Mammary epithelial cell (primary cell): ENCODE measurements around the gene IGSF21.

ENCODE experiments used
- CTCF ChIP-seq, 2 donors: IDR thresholded peaks in 1 of 2; conservative IDR thresholded peaks in 1 of 2; 2 replicates each; pipeline ENCODE4 v1.5.1; 2011 to 2012; ENCODE audit warnings: inconsistent platforms in 2 of 2, low read length in 2 of 2, mild to moderate bottlenecking in 2 of 2, control low read depth in 1 of 2, low read depth in 1 of 2; ENCODE audit not compliant: insufficient read depth in 1 of 2; ENCODE audit errors: extremely low read depth in 1 of 2
- EZH2 ChIP-seq: IDR thresholded peaks from 2 replicates; pipeline ENCODE4 v1.6.1; 2012; ENCODE audit warnings: low read length, inconsistent platforms, borderline replicate concordance

GRCh38 chr1:18327650-18328049 lies 220.1 kb downstream of the IGSF21 start:
- no peak for TF ChIP-seq EZH2
- no peak for TF ChIP-seq CTCF (conservative IDR thresholded peaks at IDR 0.05 in 1 of 2, IDR thresholded peaks at IDR 0.05 in 1 of 2; ENCODE audit: extremely low read depth in 1 of 2, insufficient read depth in 1 of 2, low read depth in 1 of 2, low read length in 2 of 2)
